ENCODE data around the gene EDDM3A.

The EDDM3A gene

GRCh38 chr14:20760950-20761349 is 15.3 kb downstream of the EDDM3A start:
- H4K20me1 ChIP-seq (ENCODE audit: insufficient read depth, low read length, poor library complexity, severe bottlenecking): no peaks in the 10 kb centered on the region
- no peak overlapping the region for H3K4me2 ChIP-seq (ENCODE audit: low read depth, low read length, poor library complexity, severe bottlenecking)
- no peak overlapping the region for H3K4me3 ChIP-seq (ENCODE audit: low read length, poor library complexity, severe bottlenecking)
- no peak overlapping the region for H2AFZ ChIP-seq (ENCODE audit: low read length)
- H3K27me3 ChIP-seq (ENCODE audit: insufficient read depth, low read length, poor library complexity, severe bottlenecking): no peaks in the 10 kb centered on the region
- no peaks in the 10 kb centered on the region for H3K9me3 ChIP-seq (ENCODE audit: insufficient read depth, low read depth, low read length)
- H3K79me2 ChIP-seq (ENCODE audit: insufficient read depth, low read length): no peaks in the 10 kb centered on the region
- H3F3A ChIP-seq (ENCODE audit: low read depth): no peaks in the 10 kb centered on the region
- no peaks in the 10 kb centered on the region for H3K36me3 ChIP-seq (ENCODE audit: insufficient read depth, low read length)
- no peaks in the 10 kb centered on the region for H3K9me2 ChIP-seq (replicated peaks; ENCODE audit: low read depth, low read length)
- no peak overlapping the region for H3K9ac ChIP-seq (ENCODE audit: low read depth, low read length, poor library complexity, severe bottlenecking)
- H3K4me1 ChIP-seq (ENCODE audit: insufficient read depth, low read length, poor library complexity, severe bottlenecking): no peaks in the 10 kb centered on the region
- TF ChIP-seq EZH2phosphoT487 (IDR thresholded peaks at IDR 0.05; ENCODE audit: borderline replicate concordance): no peak
- no peak for TF ChIP-seq CTCF (conservative IDR thresholded peaks at IDR 0.05; ENCODE audit: low read length)

- Histone ChIP-seq H3K9me2 (replicated peaks; ENCODE audit: low read depth, low read length) (no peaks in the 10 kb centered on the region), H3F3A (ENCODE audit: low read depth) (no peaks in the 10 kb centered on the region), H3K36me3 (ENCODE audit: insufficient read depth, low read length) (no peaks in the 10 kb centered on the region), H3K27me3 (ENCODE audit: insufficient read depth, low read length, poor library complexity, severe bottlenecking) (no peaks in the 10 kb centered on the region), H2AFZ (ENCODE audit: low read length) (no peak overlapping the region), H3K79me2 (ENCODE audit: insufficient read depth, low read length) (no peaks in the 10 kb centered on the region), H3K4me1 (ENCODE audit: insufficient read depth, low read length, poor library complexity, severe bottlenecking) (no peaks in the 10 kb centered on the region), H3K4me3 (ENCODE audit: low read length, poor library complexity, severe bottlenecking) (no peak overlapping the region), H3K9ac (ENCODE audit: low read depth, low read length, poor library complexity, severe bottlenecking) (no peak overlapping the region), H4K20me1 (ENCODE audit: insufficient read depth, low read length, poor library complexity, severe bottlenecking) (no peaks in the 10 kb centered on the region), H3K4me2 (ENCODE audit: low read depth, low read length, poor library complexity, severe bottlenecking) (no peak overlapping the region), H3K9me3 (ENCODE audit: insufficient read depth, low read depth, low read length) (no peaks in the 10 kb centered on the region)
- TF ChIP-seq CTCF (conservative IDR thresholded peaks at IDR 0.05; ENCODE audit: low read length) (no peak), EZH2phosphoT487 (IDR thresholded peaks at IDR 0.05; ENCODE audit: borderline replicate concordance) (no peak)
These were observed 22.9 kb downstream of the EDDM3A start for GRCh38 chr14:20768593-20768892.

GRCh38 chr14:20769421-20769820 is 23.7 kb downstream of the EDDM3A start:
- Histone ChIP-seq H3K27me3 (ENCODE audit: insufficient read depth, low read length, poor library complexity, severe bottlenecking) (no peaks in the 10 kb centered on the region), H3K4me2 (ENCODE audit: low read depth, low read length, poor library complexity, severe bottlenecking) (no peak overlapping the region), H3K9me2 (replicated peaks; ENCODE audit: low read depth, low read length) (no peaks in the 10 kb centered on the region), H2AFZ (ENCODE audit: low read length) (no peak overlapping the region), H3K36me3 (ENCODE audit: insufficient read depth, low read length) (no peaks in the 10 kb centered on the region), H3K9me3 (ENCODE audit: insufficient read depth, low read depth, low read length) (no peaks in the 10 kb centered on the region), H3K4me1 (ENCODE audit: insufficient read depth, low read length, poor library complexity, severe bottlenecking) (no peaks in the 10 kb centered on the region), H4K20me1 (ENCODE audit: insufficient read depth, low read length, poor library complexity, severe bottlenecking) (no peaks in the 10 kb centered on the region), H3F3A (ENCODE audit: low read depth) (no peaks in the 10 kb centered on the region), H3K9ac (ENCODE audit: low read depth, low read length, poor library complexity, severe bottlenecking) (no peak overlapping the region), H3K79me2 (ENCODE audit: insufficient read depth, low read length) (no peaks in the 10 kb centered on the region), H3K4me3 (ENCODE audit: low read length, poor library complexity, severe bottlenecking) (no peak overlapping the region)
- TF ChIP-seq EZH2phosphoT487 (IDR thresholded peaks at IDR 0.05; ENCODE audit: borderline replicate concordance): no peak
- TF ChIP-seq CTCF (conservative IDR thresholded peaks at IDR 0.05; ENCODE audit: low read length): no peak

Measured in Loucy (cell line).